Activated naive CD4-positive, alpha-beta T cell treated with anti-CD3 and anti-CD28 coated beads for 36 hours (primary cell): ENCODE results near the gene TEKTIP1. TPM values are rescaled to one million over a fixed set of nuclear protein-coding genes. Genes with fewer than 3 reads are reported as not detected.

Experiments
- CTCF ChIA-PET: fragments of 350-600 bp; sonication (Branson Sonifier 250); formaldehyde crosslinking; loops from one replicate; lab custom pipeline; 2021; ENCODE audit warnings: antibody characterized with exemption; lab: Charles Lee
- DNase-seq: peaks from one replicate; pipeline ENCODE4 v3.0.0-alpha.2; 2020
- H3K27ac Mint-ChIP-seq: one replicate; pipeline ENCODE4 v1.8.0; 2021; ENCODE audit warnings: mild to moderate bottlenecking, mixed read lengths
- H3K27me3 Mint-ChIP-seq: one replicate; pipeline ENCODE4 v1.8.0; 2021; ENCODE audit warnings: low read depth, mixed read lengths
- H3K36me3 Mint-ChIP-seq: one replicate; pipeline ENCODE4 v1.8.0; 2021; ENCODE audit warnings: low read depth, mixed read lengths
- H3K4me1 Mint-ChIP-seq: one replicate; pipeline ENCODE4 v1.8.0; 2021; ENCODE audit warnings: low read depth, mixed read lengths
- H3K4me3 Mint-ChIP-seq: one replicate; pipeline ENCODE4 v1.8.0; 2021; ENCODE audit warnings: mild to moderate bottlenecking, moderate library complexity, mixed read lengths
- H3K9me3 Mint-ChIP-seq: one replicate; pipeline ENCODE4 v1.8.0; 2021; ENCODE audit warnings: mixed read lengths
- intact Hi-C: fragments of 100-400 bp; cut with micrococcal nuclease; formaldehyde crosslinking; loops from one replicate; pipeline ENCODE4 v1.15.1; 2023
- total RNA-seq, 2 experiments: library from RNA; stranded (reverse); gene quantifications; one replicate each; pipeline ENCODE4 v1.2.3, GENCODE V29; 2021

Gene TEKTIP1
- total RNA-seq, 2 experiments from 2014 or later: 2.1 to 2.5 TPM

DNA sequence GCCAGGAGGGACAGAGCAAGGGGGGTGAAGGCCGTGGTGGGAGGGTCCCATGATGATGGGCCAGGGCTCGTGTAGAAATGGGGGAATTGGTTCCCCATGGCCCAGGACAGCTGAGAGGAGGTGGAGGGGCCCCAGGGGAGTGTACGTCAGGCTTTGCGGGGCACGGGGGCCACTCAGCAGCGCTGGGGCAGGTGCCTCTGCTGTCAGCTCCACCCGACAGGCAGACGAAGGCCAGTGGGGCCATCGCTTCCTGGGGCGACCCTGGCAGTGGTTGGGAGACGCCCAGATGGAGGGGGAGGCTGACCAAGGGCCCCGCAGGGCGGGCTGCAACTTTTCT, 1.9 kb upstream of the TEKTIP1 start:
- Mint-ChIP-seq H3K4me3 (no peak overlapping the region), H3K27me3 (no peaks in the 10 kb centered on the region), H3K27ac (no peak overlapping the region), H3K9me3 (no peaks in the 10 kb centered on the region), H3K36me3 (peaks cover 17% of the 10 kb centered on the region), H3K4me1 (no peaks in the 10 kb centered on the region)
- intact Hi-C loops: no loop called here
- CTCF ChIA-PET: interaction anchor here (1.6 kb wide), 1 partner anchor 12 kb away, joined by 3 read pairs; no protein-coding TSS in a partner anchor
- DNase-seq: no peak

DNA sequence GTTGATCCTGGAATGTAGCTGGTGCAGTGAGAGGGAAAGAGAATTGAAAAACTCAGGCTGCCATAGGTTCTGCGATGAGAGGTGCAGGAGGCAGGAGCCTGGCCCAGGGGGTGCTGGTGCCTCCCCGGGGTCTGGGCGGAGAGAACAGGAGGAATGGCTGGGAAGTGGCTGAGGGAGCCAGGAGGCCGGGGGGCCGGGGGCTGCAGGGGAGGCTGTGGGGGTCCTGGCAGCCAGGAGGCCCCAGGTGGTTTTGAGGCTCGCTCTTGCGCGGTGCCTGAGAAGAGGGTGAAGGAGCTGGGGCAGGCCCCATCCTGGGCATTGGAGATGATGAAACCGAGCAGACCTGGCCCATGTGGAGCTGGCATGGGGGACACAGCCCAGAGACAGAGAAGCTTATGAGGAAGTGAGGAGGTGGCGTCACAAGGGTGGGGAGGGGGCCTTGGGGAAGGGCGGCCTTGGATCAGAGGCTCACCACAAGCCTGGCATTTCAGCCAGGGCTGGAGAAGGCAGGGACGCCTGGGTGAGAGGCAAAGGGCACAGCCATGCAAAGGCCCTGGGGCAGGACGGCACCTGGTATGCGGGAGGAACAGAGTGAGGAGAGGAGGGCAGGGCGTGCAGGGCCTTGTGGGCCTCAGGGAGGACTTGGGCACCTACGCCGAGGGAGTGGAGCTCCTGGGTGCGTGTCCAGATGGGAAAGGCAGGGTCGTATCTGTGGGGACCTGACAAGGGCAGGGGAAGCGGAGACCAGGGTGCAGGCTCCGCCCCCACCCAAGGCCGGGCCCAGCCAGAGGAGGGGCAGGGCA, 1.3 kb upstream of the TEKTIP1 start:
- H3K9me3 Mint-ChIP-seq: no peaks in the 10 kb centered on the region
- no peak for DNase-seq
- H3K27me3 Mint-ChIP-seq: no peaks in the 10 kb centered on the region
- peaks cover 16% of the 10 kb centered on the region for H3K36me3 Mint-ChIP-seq
- intact Hi-C loops: no loop called here
- no peak overlapping the region for H3K27ac Mint-ChIP-seq
- H3K4me3 Mint-ChIP-seq: no peak overlapping the region
- CTCF ChIA-PET: interaction anchor here (1.6 kb wide), 1 partner anchor 11 kb away, joined by 3 read pairs; no protein-coding TSS in a partner anchor
- no peaks in the 10 kb centered on the region for H3K4me1 Mint-ChIP-seq

- Mint-ChIP-seq H3K9me3 (no peaks in the 10 kb centered on the region), H3K4me3 (no peak overlapping the region), H3K27me3 (no peaks in the 10 kb centered on the region), H3K27ac (no peak overlapping the region), H3K4me1 (no peaks in the 10 kb centered on the region), H3K36me3 (peaks cover 16% of the 10 kb centered on the region)
- intact Hi-C loops: no loop called here
- CTCF ChIA-PET: no interaction called here
- DNase-seq: no peak
Observed at GRCh38 chr19:3538258-3538929, 580 bp upstream of the TEKTIP1 start.

GRCh38 chr19:3539756-3540118, 763 bp downstream of the TEKTIP1 start:
- H3K9me3 Mint-ChIP-seq: no peaks in the 10 kb centered on the region
- H3K36me3 Mint-ChIP-seq: peaks cover 13% of the 10 kb centered on the region
- no peaks in the 10 kb centered on the region for H3K27me3 Mint-ChIP-seq
- intact Hi-C loops: no loop called here
- no peak overlapping the region for H3K4me3 Mint-ChIP-seq
- H3K4me1 Mint-ChIP-seq: no peaks in the 10 kb centered on the region
- DNase-seq: no peak
- H3K27ac Mint-ChIP-seq: no peak overlapping the region
- CTCF ChIA-PET: interaction anchor here (1.0 kb wide), 1 partner anchor 79 kb away, joined by 3 read pairs; no protein-coding TSS in a partner anchor

DNA sequence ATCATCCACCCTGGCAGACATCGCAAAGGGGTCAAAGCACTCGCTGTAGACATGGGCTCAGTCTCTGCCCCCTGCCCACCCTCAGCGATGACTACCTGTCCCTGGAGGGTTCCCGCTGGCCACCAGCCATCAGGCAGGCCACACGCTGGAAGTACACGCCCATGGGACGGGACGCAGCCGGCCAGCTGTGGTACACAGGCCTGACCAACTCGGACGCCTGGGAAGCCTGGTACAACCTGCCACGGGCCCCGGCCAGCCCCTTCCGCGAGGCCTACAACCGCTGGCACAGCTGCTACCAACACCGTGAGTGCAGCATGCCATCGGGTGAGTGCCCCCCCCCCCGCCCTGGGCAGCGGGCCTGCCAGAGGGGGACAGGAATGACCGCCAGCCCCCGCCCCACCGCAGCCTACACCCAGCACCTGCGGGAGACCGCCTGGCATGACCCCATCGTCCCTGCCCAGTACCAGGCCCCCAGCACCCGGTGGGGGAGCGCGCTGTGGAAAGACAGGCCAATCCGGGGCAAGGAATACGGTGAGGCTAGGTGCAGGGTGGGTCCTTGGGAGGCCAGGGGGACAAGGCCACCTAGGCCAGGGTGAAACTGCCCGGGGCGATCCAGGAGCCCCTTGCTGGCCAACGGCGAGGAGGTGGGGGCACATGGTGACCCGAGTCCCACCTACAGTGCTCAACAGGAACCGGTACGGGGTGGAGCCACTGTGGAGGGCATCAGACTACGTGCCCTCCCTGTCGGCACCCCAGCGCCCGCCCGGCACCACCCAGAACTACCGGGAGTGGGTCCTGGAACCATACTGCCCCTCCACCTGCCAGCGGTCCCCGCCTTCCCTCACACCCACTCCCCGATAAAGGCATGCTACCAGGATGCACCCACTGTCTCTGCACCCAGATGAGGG, 4.4 kb downstream of the TEKTIP1 start:
- CTCF ChIA-PET: no interaction called here
- Mint-ChIP-seq H3K36me3 (peaks cover 14% of the 10 kb centered on the region), H3K27ac (no peak overlapping the region), H3K9me3 (no peaks in the 10 kb centered on the region), H3K27me3 (no peaks in the 10 kb centered on the region), H3K4me1 (peaks cover 10% of the 10 kb centered on the region), H3K4me3 (no peak overlapping the region)
- no peak for DNase-seq
- intact Hi-C loops: no loop called here

DNA sequence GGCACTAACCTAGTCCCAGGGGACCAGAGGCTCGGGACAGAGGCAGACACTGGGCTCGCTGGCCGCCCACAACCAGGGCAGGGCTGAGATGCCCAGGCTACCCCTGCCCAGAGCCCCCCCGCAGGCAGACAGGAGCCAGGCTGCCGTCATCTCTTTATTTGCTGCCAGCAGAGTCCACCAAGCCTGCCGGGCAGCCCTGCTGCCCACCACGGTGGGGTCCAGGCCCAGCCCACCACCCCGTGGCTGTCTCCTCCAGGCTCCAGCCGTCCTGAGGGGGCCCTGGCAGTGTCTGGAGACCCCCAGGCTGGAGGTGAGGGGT, 5.0 kb downstream of the TEKTIP1 start:
- intact Hi-C loops: no loop called here

DNA sequence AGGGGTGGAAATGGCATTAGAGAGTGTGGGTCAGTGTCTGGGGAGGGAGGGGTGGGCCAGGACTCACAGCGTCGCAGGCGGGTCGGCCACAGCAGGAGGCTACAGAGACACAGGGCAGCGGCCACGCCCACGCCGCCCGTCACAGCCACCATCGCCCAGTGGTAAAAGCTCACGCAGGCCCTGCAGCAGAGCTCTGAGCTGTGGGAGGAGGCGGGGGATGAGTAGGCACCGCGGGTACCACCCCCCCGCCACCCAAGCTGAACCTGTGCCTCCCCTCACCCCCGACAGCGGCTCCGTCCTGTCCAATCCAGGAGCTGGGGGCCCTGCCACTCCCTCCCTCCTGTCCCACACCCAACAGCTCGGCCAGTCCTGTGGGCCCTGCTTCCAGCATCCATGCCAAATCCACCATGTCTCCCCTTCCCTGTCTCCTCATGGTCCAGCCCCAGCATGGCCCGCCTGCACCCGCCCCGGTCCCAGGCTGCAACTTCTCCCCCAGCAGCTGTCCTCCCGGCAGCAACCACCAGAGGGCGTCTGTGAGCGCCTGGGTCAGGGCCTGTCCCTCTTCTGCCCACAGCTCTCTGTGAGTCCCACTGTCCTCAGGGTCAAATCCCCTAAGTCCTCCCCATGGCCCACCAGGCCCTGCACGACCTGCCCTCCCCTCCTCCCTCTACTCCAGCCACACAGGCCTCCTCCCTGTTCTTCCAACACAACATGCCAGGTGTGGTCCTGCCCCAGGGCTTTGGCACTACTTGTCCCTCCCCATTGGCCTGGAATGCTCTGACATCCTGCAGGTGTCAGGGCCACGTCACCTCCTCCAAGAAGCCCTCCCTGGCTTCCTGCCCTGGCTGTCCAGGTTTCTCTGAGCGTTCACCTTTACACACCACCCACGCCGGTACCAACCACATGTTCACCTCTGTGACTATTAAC, 6.0 kb downstream of the TEKTIP1 start:
- DNase-seq: peak; percentile 88
- peaks cover 6% of the 10 kb centered on the region for H3K36me3 Mint-ChIP-seq
- H3K4me3 Mint-ChIP-seq: no peak overlapping the region
- no peaks in the 10 kb centered on the region for H3K27me3 Mint-ChIP-seq
- peak overlapping the region; percentile 62 for H3K27ac Mint-ChIP-seq
- peaks cover 10% of the 10 kb centered on the region for H3K4me1 Mint-ChIP-seq
- intact Hi-C loops: loop anchor here (1.0 kb wide), 1 partner anchor 161 kb away; no protein-coding TSS in a partner anchor
- CTCF ChIA-PET: interaction anchor here (0.5 to 3.0 kb wide), 11 partner anchors 11 to 109 kb away, joined by 3 to 32 read pairs (median 4); partner anchors contain the start of genes GIPC3 and MFSD12
- no peaks in the 10 kb centered on the region for H3K9me3 Mint-ChIP-seq

More for the DNA sequence above, 5.0 kb downstream of the TEKTIP1 start:
- no peak overlapping the region for H3K27ac Mint-ChIP-seq
- H3K27me3 Mint-ChIP-seq: no peaks in the 10 kb centered on the region
- H3K36me3 Mint-ChIP-seq: peaks cover 11% of the 10 kb centered on the region
- H3K4me1 Mint-ChIP-seq: peaks cover 10% of the 10 kb centered on the region
- DNase-seq: no peak
- CTCF ChIA-PET: interaction anchor here (1.8 to 3.0 kb wide), 2 partner anchors 12 to 17 kb away, joined by 9 to 32 read pairs; partner anchors contain the start of gene MFSD12
- no peaks in the 10 kb centered on the region for H3K9me3 Mint-ChIP-seq
- no peak overlapping the region for H3K4me3 Mint-ChIP-seq

DNA sequence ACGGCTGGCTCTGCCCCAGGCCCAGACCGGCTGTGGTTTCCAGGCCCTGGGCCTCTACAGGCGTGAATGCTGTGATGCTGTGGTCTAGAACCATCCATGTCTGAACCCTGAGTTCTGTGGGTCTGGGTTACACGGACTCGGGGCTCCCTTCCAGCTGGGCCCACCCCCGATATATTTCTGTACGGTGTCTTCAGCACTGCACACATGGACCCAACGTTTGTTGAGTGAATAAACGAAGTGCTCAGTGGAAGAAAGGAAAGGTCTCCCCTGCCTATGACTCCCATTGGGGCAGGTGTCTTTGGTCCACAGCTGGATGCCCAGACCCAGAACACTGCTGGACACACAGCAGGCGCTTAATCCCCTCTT, 6.7 kb downstream of the TEKTIP1 start:
- H3K9me3 Mint-ChIP-seq: no peaks in the 10 kb centered on the region
- no peaks in the 10 kb centered on the region for H3K27me3 Mint-ChIP-seq
- H3K4me3 Mint-ChIP-seq: no peak overlapping the region
- CTCF ChIA-PET: interaction anchor here (0.5 to 3.0 kb wide), 8 partner anchors 10 to 109 kb away, joined by 3 to 32 read pairs (median 4); partner anchors contain the start of genes GIPC3 and MFSD12
- H3K27ac Mint-ChIP-seq: peak overlapping the region; percentile 62
- peaks cover 10% of the 10 kb centered on the region for H3K4me1 Mint-ChIP-seq
- peaks cover 6% of the 10 kb centered on the region for H3K36me3 Mint-ChIP-seq
- intact Hi-C loops: loop anchor here (1.0 to 2.0 kb wide), 2 partner anchors 73 to 161 kb away; no protein-coding TSS in a partner anchor
- no peak for DNase-seq

DNA sequence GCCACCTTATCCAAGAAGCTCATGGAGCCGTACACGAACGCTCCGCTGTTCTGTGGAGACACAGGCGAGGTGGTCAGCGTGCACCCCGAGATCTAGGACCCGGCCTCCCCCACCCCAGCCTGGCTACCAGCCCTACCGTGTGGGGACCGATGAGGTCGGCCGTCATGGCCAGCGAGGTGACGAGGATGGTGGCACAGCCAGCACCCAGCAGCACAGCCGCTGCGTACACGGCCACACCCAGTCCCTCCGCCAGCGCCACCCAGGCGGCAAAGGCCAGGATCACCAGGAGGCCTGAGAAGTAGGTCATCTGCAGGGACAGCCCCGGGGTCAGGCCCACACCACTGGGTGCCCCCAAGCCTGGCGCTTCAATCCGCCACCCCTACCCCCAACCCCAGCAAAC, 7.1 kb downstream of the TEKTIP1 start:
- CTCF ChIA-PET: interaction anchor here (0.7 to 3.0 kb wide), 7 partner anchors 10 to 154 kb away, joined by 3 to 32 read pairs (median 4); partner anchors contain the start of genes MFSD12 and PIP5K1C
- intact Hi-C loops: loop anchor here (2.0 kb wide), 1 partner anchor 73 kb away; no protein-coding TSS in a partner anchor
- no peak for DNase-seq
- no peak overlapping the region for H3K4me3 Mint-ChIP-seq
- no peaks in the 10 kb centered on the region for H3K27me3 Mint-ChIP-seq
- peaks cover 10% of the 10 kb centered on the region for H3K4me1 Mint-ChIP-seq
- peak overlapping the region; percentile 62 for H3K27ac Mint-ChIP-seq
- H3K9me3 Mint-ChIP-seq: no peaks in the 10 kb centered on the region
- peaks cover 8% of the 10 kb centered on the region for H3K36me3 Mint-ChIP-seq

GRCh38 chr19:3547301-3547731, 8.3 kb downstream of the TEKTIP1 start:
- CTCF ChIA-PET: interaction anchor here (0.8 kb wide), 1 partner anchor 9 kb away, joined by 4 read pairs; no protein-coding TSS in a partner anchor
- Mint-ChIP-seq H3K27ac (no peak overlapping the region), H3K36me3 (peaks cover 8% of the 10 kb centered on the region), H3K4me1 (peaks cover 16% of the 10 kb centered on the region), H3K4me3 (no peak overlapping the region), H3K27me3 (no peaks in the 10 kb centered on the region), H3K9me3 (no peaks in the 10 kb centered on the region)
- DNase-seq: peak; percentile 36
- intact Hi-C loops: loop anchor here (2.0 kb wide), 1 partner anchor 71 kb away; no protein-coding TSS in a partner anchor

DNA sequence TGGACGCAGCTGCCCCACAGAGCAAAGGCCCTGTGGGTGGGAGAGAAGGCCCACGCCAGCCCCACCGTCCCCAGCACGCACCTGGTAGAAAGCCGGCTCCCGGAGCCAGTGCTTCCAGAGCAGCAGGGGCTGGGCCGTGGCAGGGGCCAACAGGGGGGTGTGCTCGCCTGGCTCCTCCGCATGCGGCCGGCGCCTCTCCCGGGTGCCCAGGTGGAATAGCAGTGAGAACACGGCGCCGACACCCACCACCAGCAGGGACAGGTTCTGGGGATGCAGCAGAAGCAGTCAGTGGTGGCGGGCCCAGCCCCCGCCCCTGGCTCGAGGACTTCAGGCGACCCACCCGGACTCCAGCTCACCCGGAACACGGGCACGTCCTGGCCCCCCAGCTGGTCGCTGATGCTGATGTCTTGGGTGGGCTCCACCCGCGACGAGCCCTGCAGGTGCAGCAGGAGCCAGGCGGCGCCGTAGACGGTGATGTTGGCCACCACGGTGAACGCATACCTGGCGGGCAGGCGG, 8.9 kb downstream of the TEKTIP1 start:
- no peak overlapping the region for H3K27ac Mint-ChIP-seq
- H3K4me3 Mint-ChIP-seq: no peak overlapping the region
- H3K9me3 Mint-ChIP-seq: no peaks in the 10 kb centered on the region
- intact Hi-C loops: loop anchor here (2.0 kb wide), 1 partner anchor 71 kb away; no protein-coding TSS in a partner anchor
- peaks cover 8% of the 10 kb centered on the region for H3K36me3 Mint-ChIP-seq
- no peak for DNase-seq
- no peaks in the 10 kb centered on the region for H3K27me3 Mint-ChIP-seq
- peaks cover 19% of the 10 kb centered on the region for H3K4me1 Mint-ChIP-seq
- CTCF ChIA-PET: interaction anchor here (0.8 kb wide), 1 partner anchor 9 kb away, joined by 4 read pairs; no protein-coding TSS in a partner anchor
